ENCODE results near the gene TUBA1B.

The TUBA1B gene

DNA sequence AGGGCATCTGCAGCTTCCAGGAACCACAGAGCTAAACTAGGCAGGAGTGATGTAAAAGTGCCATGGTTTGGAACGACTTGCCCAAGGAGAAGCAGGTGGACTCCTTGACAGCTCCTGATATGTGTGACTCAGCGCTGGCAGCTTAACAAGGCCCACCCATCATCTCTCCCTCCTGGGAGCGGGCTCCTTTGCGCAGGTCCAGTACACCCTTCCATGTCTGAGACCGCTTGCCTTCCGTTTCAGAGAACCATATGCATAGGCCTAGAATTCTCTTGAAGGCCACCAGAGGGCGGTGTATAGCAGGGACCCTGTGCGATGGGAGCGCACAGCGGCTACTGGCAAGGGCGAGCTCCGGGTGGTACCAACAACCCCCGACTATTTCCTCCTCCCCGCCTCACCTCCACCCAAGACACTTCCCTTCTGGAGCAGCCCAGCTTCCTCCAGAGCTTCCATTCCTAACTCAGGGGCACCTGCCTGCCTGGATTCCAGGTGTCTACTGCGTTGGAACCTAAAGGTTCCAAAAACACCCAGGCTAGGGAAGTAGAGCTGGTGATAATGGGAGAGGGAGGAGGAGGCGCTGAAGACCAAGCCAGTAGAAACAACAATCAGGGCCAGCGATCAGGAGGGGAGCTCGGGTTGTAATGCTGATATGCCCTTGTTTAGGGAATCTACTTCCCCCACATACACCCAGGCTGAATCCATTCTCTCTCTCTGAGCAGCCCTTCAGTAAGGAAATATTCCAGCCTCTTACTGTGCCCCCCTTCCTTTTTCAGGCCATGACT, 42.9 kb downstream of the TUBA1B start:
- peak; percentile 83 for FAIRE-seq
- TF ChIP-seq POU2F2 (IDR thresholded peaks at IDR 0.05; ENCODE audit: low read depth, low read length) (peak; percentile 97), TAF1 (IDR thresholded peaks at IDR 0.05; ENCODE audit: low read depth, low read length) (no peak)
- no peak for DNase-seq (ENCODE audit: insufficient read length, low spot score)

- DNase-seq (ENCODE audit: insufficient read length, low spot score) (no peak), FAIRE-seq (no peak)
- no peak for TF ChIP-seq POLR2A (IDR thresholded peaks at IDR 0.05; ENCODE audit: low read depth, low read length)
- TF ChIP-seq TAF1 (IDR thresholded peaks at IDR 0.05; ENCODE audit: low read depth, low read length), result no peak
- no peak for TF ChIP-seq SPI1 (IDR thresholded peaks at IDR 0.05; ENCODE audit: low read depth, low read length)
- no peak for TF ChIP-seq POLR2AphosphoS5 (IDR thresholded peaks at IDR 0.05; ENCODE audit: low read depth, low read length)
- TF ChIP-seq POU2F2 (IDR thresholded peaks at IDR 0.05; ENCODE audit: low read depth, low read length), result no peak
- TF ChIP-seq PAX5 (IDR thresholded peaks at IDR 0.05; ENCODE audit: insufficient read depth, low read length, severe bottlenecking), result no peak
Measured at GRCh38 chr12:49086116-49086515, 45.1 kb downstream of the TUBA1B start.

GRCh38 chr12:49084438-49084837, 46.8 kb downstream of the TUBA1B start:
- no peak for TF ChIP-seq POLR2A (IDR thresholded peaks at IDR 0.05; ENCODE audit: low read depth, low read length)
- no peak for TF ChIP-seq POU2F2 (IDR thresholded peaks at IDR 0.05; ENCODE audit: low read depth, low read length)
- TF ChIP-seq SPI1 (IDR thresholded peaks at IDR 0.05; ENCODE audit: low read depth, low read length), result no peak
- TF ChIP-seq POLR2AphosphoS5 (IDR thresholded peaks at IDR 0.05; ENCODE audit: low read depth, low read length), result no peak
- TF ChIP-seq TAF1 (IDR thresholded peaks at IDR 0.05; ENCODE audit: low read depth, low read length), result no peak
- no peak for TF ChIP-seq PAX5 (IDR thresholded peaks at IDR 0.05; ENCODE audit: insufficient read depth, low read length, severe bottlenecking)

DNA sequence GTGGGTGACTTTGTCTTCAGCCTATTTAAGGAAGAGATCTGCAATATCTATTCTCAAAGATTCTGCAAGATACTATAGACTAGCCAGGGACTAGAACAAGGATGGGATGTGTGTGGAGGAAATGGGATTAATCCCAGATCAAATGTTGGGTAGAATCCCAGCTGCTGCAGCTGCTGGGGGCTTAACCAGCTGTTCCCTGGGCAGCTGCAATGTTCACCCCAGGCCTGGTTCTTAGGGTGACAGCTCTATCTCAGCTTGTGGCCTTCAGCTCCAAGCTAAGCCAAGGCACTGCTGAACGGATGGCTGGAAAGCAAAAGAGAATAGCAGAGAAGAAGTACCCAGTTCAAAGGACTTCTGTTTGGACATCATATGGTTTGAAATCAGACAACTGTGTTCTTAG, 51.4 kb downstream of the TUBA1B start:
- no peak for DNase-seq (ENCODE audit: insufficient read length, low spot score)
- TF ChIP-seq POLR2AphosphoS5 (IDR thresholded peaks at IDR 0.05; ENCODE audit: low read depth, low read length) (no peak), TAF1 (IDR thresholded peaks at IDR 0.05; ENCODE audit: low read depth, low read length) (no peak), PAX5 (IDR thresholded peaks at IDR 0.05; ENCODE audit: insufficient read depth, low read length, severe bottlenecking) (no peak), POU2F2 (IDR thresholded peaks at IDR 0.05; ENCODE audit: low read depth, low read length) (no peak), POLR2A (IDR thresholded peaks at IDR 0.05; ENCODE audit: low read depth, low read length) (no peak), SPI1 (IDR thresholded peaks at IDR 0.05; ENCODE audit: low read depth, low read length) (no peak)
- no peak for FAIRE-seq

More at GRCh38 chr12:49084438-49084837, 46.8 kb downstream of the TUBA1B start:
- DNase-seq (ENCODE audit: insufficient read length, low spot score), result no peak
- FAIRE-seq, result no peak
